ENCODE measurements around the gene NFIA. TPM values are rescaled to one million over a fixed set of nuclear protein-coding genes. Genes with fewer than 3 reads are reported as not detected.

NFIA gene
- total and polyA plus RNA-seq, 2 of the 13 experiments (the other 11 are each of a cell fraction or from before 2014, with no cell fraction given), result 14.7 to 28.5 TPM

- no peak for TF ChIP-seq ZNF460 (CRISPR knock-in tag; IDR thresholded peaks at IDR 0.05; ENCODE audit: borderline replicate concordance)
- TF ChIP-seq E2F2 (CRISPR knock-in tag; IDR thresholded peaks at IDR 0.05; ENCODE audit: borderline replicate concordance), result no peak
- TF ChIP-seq ZNF256 (CRISPR knock-in tag; conservative IDR thresholded peaks at IDR 0.05), result no peak
- peak; percentile 49; the same call in 1 of the 2 replicates for TF ChIP-seq THAP11 (CRISPR knock-in tag; IDR thresholded peaks at IDR 0.05)
- no peak for TF ChIP-seq SNAPC5 (CRISPR knock-in tag; IDR thresholded peaks at IDR 0.05; ENCODE audit: borderline replicate concordance)
- TF ChIP-seq FLYWCH1 (CRISPR knock-in tag; IDR thresholded peaks at IDR 0.05), result no peak
- TF ChIP-seq AHDC1 (CRISPR knock-in tag; IDR thresholded peaks at IDR 0.05; ENCODE audit: borderline replicate concordance), result peak; percentile 68; the same call in 1 of the 2 replicates
- TF ChIP-seq ZNF414 (CRISPR knock-in tag; IDR thresholded peaks at IDR 0.05), result no peak
- TF ChIP-seq ZFP90 (CRISPR knock-in tag; IDR thresholded peaks at IDR 0.05; ENCODE audit: borderline replicate concordance), result no peak
- TF ChIP-seq MZF1 (CRISPR knock-in tag; IDR thresholded peaks at IDR 0.05; ENCODE audit: borderline replicate concordance), result no peak
- peak; percentile 90 for TF ChIP-seq HOMEZ (CRISPR knock-in tag; IDR thresholded peaks at IDR 0.05; ENCODE audit: low read depth)
- TF ChIP-seq ZIK1 (CRISPR knock-in tag; IDR thresholded peaks at IDR 0.05; ENCODE audit: borderline replicate concordance, low read depth), result no peak
- TF ChIP-seq CBFB (CRISPR knock-in tag; IDR thresholded peaks at IDR 0.05), result 0 out of 2 replicates have a peak, but pooled peaks have one; percentile 44
- TF ChIP-seq HES4 (CRISPR knock-in tag; IDR thresholded peaks at IDR 0.05; ENCODE audit: borderline replicate concordance), result no peak
- no peak for TF ChIP-seq ZNF562 (CRISPR knock-in tag; IDR thresholded peaks at IDR 0.05; ENCODE audit: borderline replicate concordance)
- no peak for TF ChIP-seq EZH2 (conservative IDR thresholded peaks at IDR 0.05; ENCODE audit: low read depth, low read length)
- no peak for TF ChIP-seq MED8 (CRISPR knock-in tag; IDR thresholded peaks at IDR 0.05; ENCODE audit: insufficient replicate concordance)
- peak; percentile 85 for TF ChIP-seq ZNF644 (CRISPR knock-in tag; IDR thresholded peaks at IDR 0.05; ENCODE audit: low read depth)
- no peak for TF ChIP-seq ZBTB39 (CRISPR knock-in tag; IDR thresholded peaks at IDR 0.05)
Measured at GRCh38 chr1:61338899-61339298, 256.5 kb downstream of the NFIA start (continued).
